K562 (cell line): Measurements from ENCODE around the gene LRRK2. TPM values are rescaled to one million over a fixed set of nuclear protein-coding genes. Genes with fewer than 3 reads are reported as not detected.

Experiments used
- ATAC-seq: fragments of 200-7000 bp; cut with Tn5 transposase; 3 replicates; pipeline ENCODE4 v1.9.1; 2020; ENCODE audit warnings: moderate library complexity
- BruUV-seq: library from RNA; stranded (reverse); fragments of 400-500 nt; replicated peaks from 2 replicates; lab custom pipeline; 2021; lab: Mats Ljungman, UMichigan
- CTCF ChIA-PET: fragments of 300-600 bp; formaldehyde crosslinking; extraction: SDS; loops from one replicate; lab custom pipeline; 2021; ENCODE audit warnings: low intra/inter-chr PET ratio; lab: Yijun Ruan, JAX
- POLR2A ChIA-PET: fragments of 300-600, 350-650 bp; sonication (Branson Sonifier 250); formaldehyde crosslinking; extraction: SDS; loops from one replicate; lab custom pipeline; 2021; ENCODE audit warnings: antibody characterized with exemption, inconsistent platforms; lab: Yijun Ruan, JAX
- DNase-seq, 4 experiments: peaks; one replicate each; pipeline versions ENCODE4 v3.0.0 to v3.0.0-alpha.2; 2011 to 2018; ENCODE audit warnings: low spot score in 3 of 4, mixed read lengths in 3 of 4; ENCODE audit errors: extremely low read depth in 1 of 4
- FAIRE-seq: peaks from 2 replicates; lab custom pipeline; 2011; peaks lifted over from hg19 to GRCh38; lab: Jason Lieb, UNC
- H2AFZ ChIP-seq: 2 replicates; pipeline ENCODE4 v1.6.0; 2011; ENCODE audit warnings: low read depth, low read length, control low read depth, inconsistent platforms
- H3K27ac ChIP-seq: fragments of 200-600 bp; 3 replicates; pipeline ENCODE4 v1.8.0; 2011; ENCODE audit warnings: low read depth, mild to moderate bottlenecking, control low read depth, inconsistent platforms, low read length, moderate library complexity, mixed read lengths; ENCODE audit errors: extremely low read depth
- H3K27me3 ChIP-seq, 2 experiments: fragments of 300-600 bp in 1 of 2; 2 replicates in 1 of 2; 3 replicates in 1 of 2; pipeline versions ENCODE4 v1.6.0 to v1.8.0; 2011; ENCODE audit warnings: inconsistent platforms in 2 of 2, low read length in 2 of 2, mild to moderate bottlenecking in 1 of 2, mixed read lengths in 1 of 2, moderate library complexity in 1 of 2; ENCODE audit not compliant: control insufficient read depth in 2 of 2, insufficient read depth in 2 of 2
- H3K36me3 ChIP-seq: fragments of 300-600 bp; 3 replicates; pipeline ENCODE4 v1.8.0; 2011; ENCODE audit warnings: mild to moderate bottlenecking, low read length, inconsistent platforms; ENCODE audit not compliant: control insufficient read depth, insufficient read depth
- H3K4me1 ChIP-seq, 2 experiments: fragments of 200-600 bp in 1 of 2; replicated peaks in 1 of 2; 2 replicates in 1 of 2; 3 replicates in 1 of 2; pipeline versions ENCODE4 v1.5.1 to v1.8.0; 2011; ENCODE audit warnings: inconsistent platforms in 2 of 2, low read length in 2 of 2, mild to moderate bottlenecking in 1 of 2, mixed read lengths in 1 of 2, moderate library complexity in 1 of 2; ENCODE audit not compliant: control insufficient read depth in 2 of 2, insufficient read depth in 2 of 2
- H3K4me2 ChIP-seq: 2 replicates; pipeline ENCODE4 v1.6.1; 2011; ENCODE audit warnings: low read length, control low read depth, inconsistent platforms, mixed read lengths; ENCODE audit not compliant: insufficient read depth
- H3K4me3 ChIP-seq: fragments of 200-600 bp; sonication (generic), shearing (Covaris generic); 2 replicates; pipeline ENCODE4 v1.5.1; 2016; ENCODE audit warnings: control low read depth, inconsistent platforms
- H3K79me2 ChIP-seq: fragments of 200-600 bp; 3 replicates; pipeline ENCODE4 v1.8.0; 2011; ENCODE audit warnings: low read length, inconsistent platforms; ENCODE audit not compliant: control insufficient read depth, insufficient read depth
- H3K9ac ChIP-seq, 2 experiments: 2 replicates each; pipeline versions ENCODE4 v1.6.0 to v1.6.1; 2011; ENCODE audit warnings: low read depth in 2 of 2, low read length in 2 of 2, control low read depth in 1 of 2, inconsistent platforms in 1 of 2, mild to moderate bottlenecking in 1 of 2, mixed read lengths in 1 of 2; ENCODE audit not compliant: insufficient read depth in 1 of 2
- H3K9me1 ChIP-seq: one replicate; pipeline ENCODE4 v1.6.0; 2011; ENCODE audit warnings: inconsistent platforms, mild to moderate bottlenecking, low read length, moderate library complexity; ENCODE audit not compliant: control insufficient read depth, insufficient read depth
- H3K9me3 ChIP-seq: replicated peaks from 2 replicates; pipeline ENCODE4 v1.5.1; 2011; ENCODE audit warnings: low read depth, low read length, inconsistent platforms; ENCODE audit not compliant: control insufficient read depth, insufficient read depth
- H4K20me1 ChIP-seq: replicated peaks from 2 replicates; pipeline ENCODE4 v1.6.1; 2011; ENCODE audit warnings: low read length, inconsistent platforms, mixed read lengths; ENCODE audit not compliant: control insufficient read depth, insufficient read depth
- BCOR ChIP-seq: fragments of 450-650 bp; IDR thresholded peaks from 2 replicates; pipeline ENCODE4 v1.6.1; 2016
- BHLHE40 ChIP-seq: IDR thresholded peaks from 2 replicates; pipeline ENCODE4 v1.6.1; 2011; ENCODE audit warnings: low read length, improper control_type of control experiment
- CBFA2T3 ChIP-seq: fragments of 450-650 bp; IDR thresholded peaks from 2 replicates; pipeline ENCODE4 v1.6.1; 2017
- CTBP1 ChIP-seq: fragments of 450-650 bp; IDR thresholded peaks from 2 replicates; pipeline ENCODE4 v1.6.1; 2016; ENCODE audit warnings: borderline replicate concordance
- MGA ChIP-seq: fragments of 450-650 bp; IDR thresholded peaks from 2 replicates; pipeline ENCODE4 v1.6.1; 2016; ENCODE audit warnings: mild to moderate bottlenecking, moderate library complexity
- POLR3A ChIP-seq: IDR thresholded peaks from 2 replicates; pipeline ENCODE4 v1.6.1; 2011; ENCODE audit warnings: borderline replicate concordance, mild to moderate bottlenecking, moderate library complexity; ENCODE audit not compliant: insufficient read length, insufficient read depth; ENCODE audit errors: extremely low read depth
- RFX1 ChIP-seq: fragments of 450-650 bp; IDR thresholded peaks from 2 replicates; pipeline ENCODE4 v1.6.1; 2016; ENCODE audit warnings: mild to moderate bottlenecking, moderate library complexity
- SP1 ChIP-seq: sonication (generic); formaldehyde crosslinking; IDR thresholded peaks from 2 replicates; pipeline ENCODE4 v1.8.1; 2022; ENCODE audit warnings: mild to moderate bottlenecking, missing genetic modification reagents
- ZNF431 ChIP-seq: sonication (generic); formaldehyde crosslinking; IDR thresholded peaks from 2 replicates; pipeline ENCODE4 v1.8.0; 2022; ENCODE audit warnings: mild to moderate bottlenecking, missing genetic modification reagents
- ZNF511 ChIP-seq: sonication (generic); formaldehyde crosslinking; IDR thresholded peaks from 2 replicates; pipeline ENCODE4 v1.8.0; 2022; ENCODE audit warnings: mild to moderate bottlenecking, missing genetic modification reagents
- ZNF75A ChIP-seq: fragments of 450-650 bp; formaldehyde crosslinking; IDR thresholded peaks from 2 replicates; pipeline ENCODE4 v1.4.0; 2020; ENCODE audit warnings: mild to moderate bottlenecking
- in situ Hi-C: fragments of 300-500 bp; cut with MboI; formaldehyde crosslinking; loops from 4 replicates; pipeline ENCODE4 v1.15.0; 2018; ENCODE audit warnings: inconsistent platforms, mixed read lengths
- intact Hi-C: fragments of 100-400 bp; cut with micrococcal nuclease; formaldehyde crosslinking; loops from 2 replicates; pipeline ENCODE4 v1.14.2; 2022
- polyA plus RNA-seq, 8 experiments: library from polyadenylated mRNA; depleted of rRNA in 4 of 8; stranded (reverse) in 5 of 8; unstranded in 3 of 8; fragments of >200 nt; fragmentation: Nextera tagmentation in 2 of 8; fragmentation: Illumina TruSeq in 1 of 8; extraction: Ambion mirVana in 2 of 8; extraction: Trizol in 1 of 8; gene quantifications; 2 replicates each; pipeline versions ENCODE4 v1.2.1 to v1.2.3, GENCODE V29; 2011 to 2014; ENCODE audit warnings: inconsistent platforms in 1 of 8, missing spikeins in 1 of 8
- total RNA-seq, 7 experiments: library from RNA; depleted of rRNA in 6 of 7; stranded (reverse); fragments of >200 nt in 6 of 7; fragmentation: Illumina TruSeq in 2 of 7; extraction: Trizol in 2 of 7; gene quantifications; 2 replicates each; pipeline versions ENCODE4 v1.2.1 to v1.2.3, GENCODE V29; 2011 to 2021; ENCODE audit warnings: low replicate concordance in 1 of 7

LRRK2 gene
- total and polyA plus RNA-seq, 9 of the 15 experiments (the other 6 are each of a cell fraction or from before 2014, with no cell fraction given): 0.03 to 0.89 (median 0.31) TPM

GRCh38 chr12:40219760-40220159 is 5.0 kb upstream of the LRRK2 start:
- Histone ChIP-seq H3K27me3 (no peaks in the 10 kb centered on the region), H3K9ac (no peak overlapping the region), H3K4me1 (peaks cover 0 to 5% of the 10 kb centered on the region in 2 experiments; a peak in 1 of 5 replicates), H3K9me3 (no peaks in the 10 kb centered on the region; the same call in 1 of the 2 replicates), H3K36me3 (no peaks in the 10 kb centered on the region), H4K20me1 (no peaks in the 10 kb centered on the region), H3K79me2 (no peaks in the 10 kb centered on the region), H3K9me1 (no peaks in the 10 kb centered on the region), H3K4me2 (no peak overlapping the region), H2AFZ (no peak overlapping the region), H3K4me3 (no peak overlapping the region), H3K27ac (no peak overlapping the region)
- FAIRE-seq (no peak), ATAC-seq (no peak), DNase-seq (no peak)
- BruUV-seq: no TSS peak
- ChIA-PET POLR2A (no interaction called here), CTCF (no interaction called here)
- in situ Hi-C loops (no loop called here), intact Hi-C loops (no loop called here)
- TF ChIP-seq RFX1 (no peak), ZNF431 (CRISPR knock-in tag) (no peak), CTBP1 (no peak), ZNF511 (CRISPR knock-in tag) (no peak), MGA (no peak), BHLHE40 (no peak), BCOR (no peak), POLR3A (no peak), CBFA2T3 (no peak), ZNF75A (no peak), SP1 (CRISPR knock-in tag) (no peak)
